SK-N-SH (cell line): Measurements from ENCODE around the gene FAHD2A. TPM values are rescaled to one million over a fixed set of nuclear protein-coding genes. Genes with fewer than 3 reads are reported as not detected.
"Not testable (repeated sequence)": the region's sequence is repeated elsewhere in the genome, so short reads cannot be mapped to it uniquely, and the experiment has no call there.

Experiments used
- CTCF ChIA-PET: fragments of 300-600, 350-600 bp; formaldehyde crosslinking; extraction: SDS; loops from one replicate; lab custom pipeline; 2021; lab: Yijun Ruan, JAX
- POLR2A ChIA-PET: fragments of 350-600 bp; sonication (Branson Sonifier 250); formaldehyde crosslinking; extraction: SDS; loops from one replicate; lab custom pipeline; 2020; ENCODE audit warnings: antibody characterized with exemption, inconsistent platforms; lab: Yijun Ruan, JAX
- DNase-seq: peaks from one replicate; pipeline ENCODE4 v3.0.0; 2012
- H2AFZ ChIP-seq: fragments of 200-600 bp; sonication (generic); 2 replicates; pipeline ENCODE4 v1.8.1; 2016; ENCODE audit warnings: antibody characterized with exemption, mild to moderate bottlenecking, low read depth
- H3F3A ChIP-seq: fragments of 200-600 bp; sonication (generic); replicated peaks from 2 replicates; pipeline ENCODE3; 2016; ENCODE audit warnings: antibody characterized with exemption, mild to moderate bottlenecking; ENCODE audit not compliant: insufficient read depth
- H3K27ac ChIP-seq, 2 experiments: fragments of 200-500 bp in 1 of 2; fragments of 200-600 bp in 1 of 2; sonication (Bioruptor generic) in 1 of 2; sonication (generic), shearing (Covaris generic) in 1 of 2; 2 replicates each; pipeline versions ENCODE4 v1.5.1 to v1.6.1; 2014 to 2016; ENCODE audit warnings: low read depth in 2 of 2, inconsistent platforms in 1 of 2, low read length in 1 of 2, mild to moderate bottlenecking in 1 of 2, mixed read lengths in 1 of 2
- H3K27me3 ChIP-seq: fragments of 200-600 bp; sonication (generic), shearing (Covaris generic); 2 replicates; pipeline ENCODE4 v1.6.1; 2016; ENCODE audit warnings: mixed run types; ENCODE audit not compliant: insufficient read depth
- H3K36me3 ChIP-seq, 2 experiments: fragments of 200-500 bp in 1 of 2; fragments of 200-600 bp in 1 of 2; sonication (Bioruptor generic) in 1 of 2; sonication (generic) in 1 of 2; replicated peaks in 1 of 2; 2 replicates each; pipeline versions ENCODE3 to v1.5.1; 2014 to 2016; ENCODE audit warnings: low read length in 1 of 2, mild to moderate bottlenecking in 1 of 2; ENCODE audit not compliant: insufficient read depth in 2 of 2, control insufficient read depth in 1 of 2
- H3K4me1 ChIP-seq, 2 experiments: fragments of 200-500 bp in 1 of 2; fragments of 200-600 bp in 1 of 2; sonication (Bioruptor generic) in 1 of 2; sonication (generic), shearing (Covaris generic) in 1 of 2; 2 replicates each; pipeline versions ENCODE4 v1.5.1 to v1.6.1; 2014 to 2016; ENCODE audit warnings: low read depth in 1 of 2, low read length in 1 of 2, mixed run types in 1 of 2; ENCODE audit not compliant: insufficient read depth in 2 of 2, control insufficient read depth in 1 of 2
- H3K4me2 ChIP-seq: fragments of 200-600 bp; sonication (generic), shearing (Covaris generic); 2 replicates; pipeline ENCODE4 v1.6.1; 2017; ENCODE audit warnings: mixed run types
- H3K4me3 ChIP-seq, 2 experiments: fragments of 200-500 bp in 1 of 2; fragments of 200-600 bp in 1 of 2; sonication (Bioruptor generic) in 1 of 2; sonication (generic), shearing (Covaris generic) in 1 of 2; 2 replicates each; pipeline versions ENCODE4 v1.5.1 to v1.8.1; 2014 to 2016; ENCODE audit warnings: low read depth in 2 of 2, inconsistent platforms in 1 of 2, low read length in 1 of 2, mild to moderate bottlenecking in 1 of 2, mixed read lengths in 1 of 2, moderate library complexity in 1 of 2
- H3K79me2 ChIP-seq: fragments of 200-600 bp; sonication (generic); 2 replicates; pipeline ENCODE4 v1.8.1; 2017; ENCODE audit warnings: mild to moderate bottlenecking; ENCODE audit not compliant: insufficient read depth
- H3K9ac ChIP-seq: fragments of 200-600 bp; sonication (generic); 2 replicates; pipeline ENCODE4 v1.6.1; 2017; ENCODE audit warnings: mixed run types
- H3K9me2 ChIP-seq: fragments of 200-600 bp; sonication (generic); 2 replicates; pipeline ENCODE4 v1.6.1; 2017; ENCODE audit warnings: mixed run types
- H3K9me3 ChIP-seq: fragments of 200-600 bp; sonication (generic); 2 replicates; pipeline ENCODE4 v1.6.1; 2017; ENCODE audit warnings: mixed run types, mild to moderate bottlenecking, moderate library complexity
- H4K20me1 ChIP-seq: fragments of 200-600 bp; sonication (generic); 2 replicates; pipeline ENCODE4 v1.6.1; 2017; ENCODE audit warnings: mild to moderate bottlenecking, mixed run types; ENCODE audit not compliant: insufficient read depth
- WGBS: methylation state at CpG from one replicate; pipeline ENCODE4 v1.1.6; 2017; ENCODE audit warnings: low lambda C conversion rate; 5-methylcytosine and 5-hydroxymethylcytosine counted together
- polyA plus RNA-seq, 3 experiments: library from polyadenylated mRNA; depleted of rRNA; stranded (reverse); fragments of >200 nt; gene quantifications; 2 replicates each; pipeline ENCODE4 v1.2.3, GENCODE V29; 2012

The FAHD2A gene
- polyA plus RNA-seq, 1 of the 3 experiments (the other 2 are of a cell fraction): 40.5 TPM

- H3K4me1 ChIP-seq, POLR2A ChIA-PET, H3F3A ChIP-seq, H2AFZ ChIP-seq, H3K9me2 ChIP-seq, H4K20me1 ChIP-seq, H3K4me3 ChIP-seq, H3K79me2 ChIP-seq, H3K36me3 ChIP-seq, CTCF ChIA-PET, H3K9ac ChIP-seq, DNase-seq, H3K27me3 ChIP-seq, H3K9me3 ChIP-seq: not testable (repeated sequence)
- no CpG with 5 or more reads among the region's 30 CpGs for WGBS
- Histone ChIP-seq H3K27ac (peak overlapping the region in 1 of 2 experiments; percentile 77; a peak in 2 of 4 replicates), H3K4me2 (0 out of 2 replicates have a peak overlapping the region, but pooled peaks have one; percentile 55)
These were observed 32.8 kb downstream of the FAHD2A start for GRCh38 chr2:95435162-95435871.

- H3K4me3 ChIP-seq, CTCF ChIA-PET, H3K27me3 ChIP-seq, POLR2A ChIA-PET, H3K4me1 ChIP-seq, H3K9ac ChIP-seq, H2AFZ ChIP-seq, H3K9me2 ChIP-seq, H3K9me3 ChIP-seq, H3F3A ChIP-seq, H4K20me1 ChIP-seq, DNase-seq, H3K79me2 ChIP-seq, H3K36me3 ChIP-seq: not testable (repeated sequence)
- 0 out of 2 replicates have a peak overlapping the region, but pooled peaks have one; percentile 55 for H3K4me2 ChIP-seq
- peak overlapping the region in 1 of 2 experiments; percentile 77; a peak in 2 of 4 replicates for H3K27ac ChIP-seq
- WGBS: 4% methylated on average over 4 of the region's 5 CpGs
These were observed 33.3 kb downstream of the FAHD2A start for GRCh38 chr2:95435872-95436209.

- not testable (repeated sequence) for DNase-seq
- no CpG with 5 or more reads among the region's 2 CpGs for WGBS
These were observed 40.1 kb downstream of the FAHD2A start for GRCh38 chr2:95442474-95443099.

GRCh38 chr2:95445317-95445716 lies 42.8 kb downstream of the FAHD2A start:
- H3F3A ChIP-seq, H3K9me2 ChIP-seq, H3K9me3 ChIP-seq, H3K4me1 ChIP-seq, H3K4me3 ChIP-seq, DNase-seq, H3K27ac ChIP-seq, CTCF ChIA-PET, H3K9ac ChIP-seq, H2AFZ ChIP-seq, H3K27me3 ChIP-seq, POLR2A ChIA-PET, H3K36me3 ChIP-seq, H3K4me2 ChIP-seq, H3K79me2 ChIP-seq, H4K20me1 ChIP-seq: not testable (repeated sequence)
- WGBS: no CpG with 5 or more reads among the region's 2 CpGs

More at GRCh38 chr2:95442474-95443099, 40.1 kb downstream of the FAHD2A start:
- H3K4me2 ChIP-seq, H3K9me3 ChIP-seq, H3K9me2 ChIP-seq, H3K79me2 ChIP-seq, POLR2A ChIA-PET, H3K27me3 ChIP-seq, H3K4me1 ChIP-seq, H3K36me3 ChIP-seq, H3K4me3 ChIP-seq, CTCF ChIA-PET, H3K27ac ChIP-seq, H4K20me1 ChIP-seq, H3F3A ChIP-seq, H3K9ac ChIP-seq, H2AFZ ChIP-seq: not testable (repeated sequence)

- WGBS: no CpG with 5 or more reads among the region's 3 CpGs
- H3K4me3 ChIP-seq, POLR2A ChIA-PET, H3K27me3 ChIP-seq, H2AFZ ChIP-seq, H3K9me3 ChIP-seq, H3K4me1 ChIP-seq, H3K9ac ChIP-seq, CTCF ChIA-PET, DNase-seq, H3K79me2 ChIP-seq, H3K4me2 ChIP-seq, H3K36me3 ChIP-seq, H3F3A ChIP-seq, H4K20me1 ChIP-seq, H3K9me2 ChIP-seq, H3K27ac ChIP-seq: not testable (repeated sequence)
These were observed 60.8 kb downstream of the FAHD2A start for GRCh38 chr2:95463292-95463691.
